ENCODE results near the gene RAB26.

Gene RAB26

DNA sequence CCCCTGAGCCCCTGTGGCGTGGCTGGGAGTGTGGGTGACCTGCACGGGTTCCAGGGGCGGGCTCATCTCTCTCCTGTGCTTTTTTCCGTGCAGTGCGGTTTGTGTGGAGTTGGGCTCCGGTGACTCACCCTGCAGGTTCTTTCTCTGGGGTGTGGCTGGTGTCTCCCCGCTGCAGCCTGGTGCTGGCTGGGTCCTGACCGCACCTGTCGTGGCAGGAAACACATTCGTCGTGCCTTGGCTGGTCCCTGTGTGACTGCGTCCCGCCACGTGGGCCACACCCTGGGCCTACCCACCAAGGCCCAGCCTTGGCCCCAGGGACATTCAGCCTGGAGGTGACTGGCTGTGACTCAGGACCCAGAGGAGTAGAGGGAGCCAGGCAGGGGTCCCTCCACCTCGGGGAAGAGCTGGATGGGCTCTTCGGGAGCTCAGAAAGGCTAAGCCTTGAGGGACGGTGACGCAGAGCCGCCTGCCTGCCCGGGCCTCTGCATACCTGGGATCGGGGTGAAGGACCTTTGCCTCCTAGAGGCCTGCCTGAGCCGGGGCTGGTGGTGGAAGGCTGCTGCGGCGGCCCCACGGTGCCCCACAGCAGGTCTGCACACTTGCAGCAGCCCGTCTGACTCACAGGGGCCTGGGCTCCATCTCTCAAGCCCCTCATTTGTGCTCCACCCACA, 14.9 kb downstream of the RAB26 start:
- no peak for DNase-seq

DNA sequence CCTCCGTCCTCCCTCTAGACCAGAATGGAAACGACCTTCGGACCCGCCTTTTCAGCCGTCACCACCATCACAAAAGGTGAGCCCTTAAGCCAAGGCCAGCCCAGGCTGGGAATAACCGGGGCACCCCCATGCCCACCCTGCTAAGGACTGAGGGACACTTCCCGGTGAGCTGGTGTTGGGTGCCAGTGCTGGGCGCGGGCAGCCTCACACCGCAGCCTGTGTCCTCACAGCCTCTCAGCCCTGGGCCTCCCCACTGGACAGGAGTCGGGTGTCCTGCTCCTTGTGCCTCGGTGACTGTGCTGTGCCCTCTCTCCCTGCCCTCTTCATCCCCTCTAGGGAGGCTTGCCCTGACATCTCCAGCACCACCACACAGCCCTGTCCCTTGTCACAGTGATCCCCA, 17.4 kb downstream of the RAB26 start:
- no peak for DNase-seq

DNA sequence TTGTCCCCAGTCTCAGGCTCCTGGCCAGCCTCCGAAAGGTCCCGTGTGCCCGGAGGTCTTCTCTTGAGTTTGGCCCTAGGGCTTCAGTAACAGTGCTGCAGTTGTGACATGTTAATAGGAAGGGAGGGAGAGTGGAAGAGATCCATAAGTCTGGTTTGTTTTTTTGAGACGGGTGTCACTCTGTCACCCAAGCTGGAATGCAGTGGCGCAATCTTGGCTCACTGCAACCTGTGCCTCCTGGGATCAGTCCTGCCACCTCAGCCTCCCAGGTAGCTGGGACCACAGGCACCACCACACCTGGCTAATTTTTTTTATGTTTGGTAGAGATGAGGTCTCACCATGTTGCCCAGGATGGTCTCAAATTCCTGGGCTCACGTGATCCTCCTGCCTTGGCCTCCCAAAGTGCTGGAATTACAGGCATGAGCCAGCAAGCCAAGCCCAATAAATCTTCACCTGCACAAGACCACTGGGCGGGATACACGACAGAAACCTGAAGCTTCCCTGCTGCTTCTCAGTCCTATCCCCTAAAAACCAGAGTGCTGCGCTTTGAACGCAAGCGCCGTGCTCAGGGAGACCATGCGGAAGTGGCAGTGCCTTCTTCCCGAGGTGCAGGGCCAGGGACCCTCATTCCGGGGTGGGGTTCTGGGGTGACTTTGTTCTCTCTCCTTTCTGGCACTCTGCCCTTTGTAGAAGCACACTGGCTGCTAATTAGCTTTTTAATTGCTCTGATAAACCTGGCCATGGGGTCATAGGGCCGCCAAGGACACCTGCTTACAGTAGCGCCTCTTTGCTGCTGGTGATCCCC, 18.0 kb downstream of the RAB26 start:
- no peak for DNase-seq

DNA sequence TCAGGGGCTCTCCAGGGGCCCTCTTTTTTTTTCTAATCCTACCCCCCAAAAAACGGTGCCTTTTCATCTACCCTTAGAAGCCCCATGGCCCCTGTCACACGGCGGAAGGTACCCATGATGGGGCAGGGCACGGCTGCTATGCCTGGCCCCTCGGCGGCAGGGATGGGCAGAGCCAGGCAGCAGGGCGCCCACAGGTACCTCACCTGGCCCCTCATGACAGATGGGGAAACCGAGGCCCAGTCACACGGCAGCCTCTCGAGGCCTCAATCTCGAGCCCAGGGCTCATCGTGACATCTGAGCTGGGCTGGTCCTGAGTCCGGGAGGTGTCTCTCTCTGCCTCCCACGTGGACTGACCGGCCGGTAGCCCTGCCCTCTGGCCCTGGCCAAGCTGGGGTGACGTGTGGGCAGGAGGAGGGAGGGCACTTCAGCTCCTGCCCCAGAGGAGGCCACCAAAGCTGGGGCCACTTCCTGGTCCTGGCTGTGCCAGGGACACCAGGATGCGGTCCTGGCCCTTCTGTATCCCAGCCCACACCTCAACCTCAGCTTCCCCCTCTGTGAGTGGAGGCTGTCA, 18.7 kb downstream of the RAB26 start:
- no peak for DNase-seq

DNA sequence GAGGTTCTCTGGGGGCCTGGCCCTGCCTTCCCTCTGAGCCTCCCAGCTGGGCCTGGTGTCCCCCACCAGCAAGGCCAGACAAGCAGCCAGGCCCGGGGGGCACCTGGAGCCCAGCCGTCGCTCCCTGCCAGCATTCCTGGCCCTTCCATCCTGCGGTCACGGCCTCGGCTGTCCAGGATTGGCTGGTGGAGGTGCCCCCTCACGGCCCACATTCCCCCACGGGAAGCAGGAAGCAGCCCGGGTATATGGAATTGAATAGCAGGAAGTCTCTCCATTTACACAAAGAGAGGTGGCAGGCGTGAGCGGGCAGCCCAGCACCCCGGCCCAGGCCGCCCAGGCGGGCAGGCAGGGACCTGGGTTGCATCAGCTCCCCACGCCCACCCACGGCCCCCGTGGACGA, 21.7 kb downstream of the RAB26 start:
- no peak for DNase-seq

DNA sequence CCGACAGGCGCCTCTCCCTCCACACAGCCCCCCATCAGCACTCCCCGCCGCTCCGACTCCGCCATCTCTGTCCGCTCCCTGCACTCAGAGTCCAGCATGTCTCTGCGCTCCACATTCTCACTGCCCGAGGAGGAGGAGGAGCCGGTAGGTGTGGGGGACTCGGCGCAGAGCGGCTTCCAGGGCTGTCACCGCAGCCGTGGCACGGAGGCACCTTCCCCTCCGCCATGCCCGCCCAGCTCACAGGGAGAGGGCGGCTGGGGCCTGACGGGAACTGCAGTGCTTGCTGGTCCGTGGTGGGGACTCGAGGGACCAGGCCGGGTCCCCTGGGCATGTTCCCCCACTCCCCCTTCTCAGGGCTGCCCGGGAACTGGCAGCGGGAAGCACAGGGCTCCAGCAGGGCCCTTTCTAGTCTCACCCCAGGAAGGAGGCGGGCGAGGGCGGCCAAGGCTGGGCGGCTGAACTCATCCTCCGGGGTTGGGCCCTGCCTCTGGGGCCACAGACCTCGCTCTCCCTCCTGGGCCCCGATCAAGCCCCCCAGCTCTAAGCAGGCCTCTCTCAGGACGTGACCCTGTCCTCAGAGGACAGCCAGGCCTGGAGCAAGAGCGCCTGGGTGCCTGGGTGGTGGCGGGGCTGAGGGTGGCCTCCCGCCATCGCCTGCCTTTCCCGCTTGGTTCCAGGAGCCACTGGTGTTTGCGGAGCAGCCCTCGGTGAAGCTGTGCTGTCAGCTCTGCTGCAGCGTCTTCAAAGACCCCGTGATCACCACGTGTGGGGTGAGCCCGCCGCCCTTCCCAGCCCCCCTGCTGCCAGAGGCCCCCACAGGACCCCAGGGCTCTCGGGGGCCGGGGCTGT, 22.4 kb downstream of the RAB26 start:
- DNase-seq, result no peak

DNA sequence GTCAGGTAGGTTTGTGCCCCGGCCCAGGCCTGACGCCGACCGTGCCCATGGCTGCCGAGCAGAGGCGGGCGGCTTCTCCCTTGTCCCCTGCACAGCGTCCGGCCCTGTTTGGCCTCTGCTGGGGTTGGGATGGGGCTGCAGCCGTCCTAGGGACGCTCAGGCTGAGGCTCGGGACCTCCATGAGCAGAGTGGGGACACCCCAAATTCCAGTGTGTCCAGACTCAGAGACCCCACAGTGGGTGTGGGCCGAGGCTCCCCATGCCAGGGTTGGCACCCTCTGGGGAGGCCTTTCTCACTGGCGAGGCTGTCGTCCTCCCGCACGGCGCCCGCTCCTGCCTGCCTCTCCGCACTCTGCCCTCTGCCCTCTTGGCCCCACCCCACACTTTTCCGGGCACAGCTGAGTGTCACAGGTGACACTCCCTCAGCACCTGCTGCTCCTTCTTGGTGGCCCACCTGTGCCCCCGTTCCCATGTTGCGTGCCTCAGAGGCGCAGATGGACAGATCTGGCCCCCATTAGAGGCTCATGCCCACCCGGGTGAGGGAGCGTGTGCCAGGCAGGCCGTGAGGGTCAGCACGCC, 23.3 kb downstream of the RAB26 start:
- DNase-seq, result no peak

DNA sequence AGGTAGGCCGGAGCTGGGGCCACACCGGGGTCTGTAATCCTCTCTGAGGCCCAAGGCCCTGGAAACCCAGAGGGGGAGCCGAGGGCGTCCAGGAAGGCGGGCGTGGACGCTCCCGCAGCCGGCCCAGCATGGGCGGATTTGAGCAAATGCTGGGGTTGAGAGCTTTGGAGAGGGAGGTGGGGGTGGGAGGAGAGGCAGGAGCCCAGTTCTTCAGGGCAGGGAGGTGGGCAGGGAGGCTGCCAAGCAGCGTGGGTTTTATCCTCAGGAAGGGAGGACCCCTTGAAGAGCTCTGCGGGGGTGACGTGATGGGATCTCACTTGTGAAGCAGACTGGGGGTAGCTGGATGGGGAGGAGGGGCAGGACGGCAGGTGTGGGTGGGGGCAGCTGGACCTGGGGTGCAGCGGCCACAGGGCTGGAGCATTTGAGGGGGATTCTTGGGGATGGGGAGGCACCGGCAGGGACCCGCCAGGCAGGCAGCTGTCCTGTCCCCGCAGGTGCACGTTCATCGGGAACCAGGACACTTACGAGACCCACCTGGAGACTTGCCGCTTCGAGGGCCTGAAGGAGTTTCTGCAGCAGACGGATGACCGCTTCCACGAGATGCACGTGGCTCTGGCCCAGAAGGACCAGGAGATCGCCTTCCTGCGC, 24.4 kb downstream of the RAB26 start:
- DNase-seq, result no peak

DNA sequence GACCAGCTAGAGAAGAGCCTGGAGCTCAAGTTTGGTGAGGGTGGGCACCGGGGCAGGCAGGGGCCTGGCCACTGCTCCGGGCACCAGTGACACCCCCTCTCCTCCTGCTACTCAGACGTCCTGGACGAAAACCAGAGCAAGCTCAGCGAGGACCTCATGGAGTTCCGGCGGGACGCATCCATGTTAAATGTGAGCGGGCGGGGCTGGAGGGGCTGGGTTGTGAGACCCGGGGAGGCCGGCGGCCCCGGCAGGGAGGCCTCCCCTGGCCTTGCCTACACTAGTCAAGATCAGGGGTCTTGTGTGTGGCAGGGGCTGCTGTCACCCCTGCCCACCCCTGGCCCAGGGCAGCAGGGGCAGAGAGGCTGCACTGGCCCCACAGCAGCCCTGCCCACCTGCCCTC, 24.9 kb downstream of the RAB26 start:
- DNase-seq, result no peak

DNA sequence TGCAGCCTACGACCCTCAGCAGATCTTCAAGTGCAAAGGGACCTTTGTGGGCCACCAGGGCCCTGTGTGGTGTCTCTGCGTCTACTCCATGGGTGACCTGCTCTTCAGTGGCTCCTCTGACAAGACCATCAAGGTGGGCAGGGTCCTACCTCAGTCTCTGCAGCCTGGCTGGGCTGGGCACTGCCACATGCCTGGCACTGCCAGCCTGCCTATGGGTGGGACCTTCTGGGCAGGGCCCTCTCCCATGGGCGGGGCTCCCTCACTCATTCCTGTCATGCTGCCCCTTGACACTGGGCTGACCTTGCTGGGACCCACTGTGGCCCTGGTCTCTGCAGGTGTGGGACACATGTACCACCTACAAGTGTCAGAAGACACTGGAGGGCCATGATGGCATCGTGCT, 25.5 kb downstream of the RAB26 start:
- no peak for DNase-seq

DNA sequence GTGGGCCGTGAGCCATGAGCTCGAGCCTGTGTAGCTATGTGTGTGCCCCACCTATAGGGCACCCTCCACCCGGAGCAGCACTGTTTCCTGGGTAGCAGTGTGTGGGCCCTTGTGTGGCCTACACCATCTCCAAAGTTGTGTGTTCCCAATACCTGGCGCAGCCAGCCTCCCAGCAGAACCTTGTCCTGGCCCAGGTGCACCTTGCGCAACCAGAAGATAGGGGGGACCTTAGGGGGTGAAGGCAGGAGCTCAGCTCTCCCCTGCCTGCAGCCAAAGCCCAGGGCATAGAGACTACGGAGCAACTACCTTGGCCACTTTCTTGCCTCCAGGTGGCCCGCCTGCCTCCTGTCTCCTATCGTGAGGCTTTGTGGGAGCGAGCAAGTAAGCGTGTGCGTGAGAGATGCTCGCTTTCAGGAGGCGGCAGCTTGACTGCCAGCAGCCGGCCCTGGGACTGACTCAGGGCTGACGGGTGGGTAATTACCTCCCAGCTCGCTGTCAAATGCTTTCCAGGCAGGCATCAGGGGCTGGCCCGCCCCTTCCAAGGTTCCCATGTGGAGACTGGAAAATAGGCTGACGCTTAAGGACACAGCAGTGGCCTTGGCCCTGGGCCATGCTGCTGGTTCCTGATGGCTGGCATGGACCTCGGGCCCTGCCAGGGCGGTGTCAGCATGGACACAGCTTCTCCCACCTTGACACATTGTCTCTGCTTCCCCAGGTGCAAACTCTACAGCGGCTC, 26.1 kb downstream of the RAB26 start:
- DNase-seq, result no peak

DNA sequence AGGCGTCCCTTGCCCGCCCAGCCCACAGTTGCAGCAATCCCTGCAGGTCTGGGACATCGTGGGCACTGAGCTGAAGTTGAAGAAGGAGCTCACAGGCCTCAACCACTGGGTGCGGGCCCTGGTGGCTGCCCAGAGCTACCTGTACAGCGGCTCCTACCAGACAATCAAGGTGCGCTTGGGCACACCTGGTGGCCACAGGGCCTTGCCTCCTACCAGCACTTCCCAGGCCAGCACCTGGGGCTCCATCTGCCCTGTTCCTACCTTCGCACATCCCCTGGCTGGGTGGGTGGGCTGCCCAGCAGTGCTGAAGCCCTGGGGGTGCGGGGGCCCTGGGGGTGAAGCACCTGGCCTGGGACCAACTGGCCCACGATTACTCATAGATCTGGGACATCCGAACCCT, 27.0 kb downstream of the RAB26 start:
- DNase-seq, result no peak

DNA sequence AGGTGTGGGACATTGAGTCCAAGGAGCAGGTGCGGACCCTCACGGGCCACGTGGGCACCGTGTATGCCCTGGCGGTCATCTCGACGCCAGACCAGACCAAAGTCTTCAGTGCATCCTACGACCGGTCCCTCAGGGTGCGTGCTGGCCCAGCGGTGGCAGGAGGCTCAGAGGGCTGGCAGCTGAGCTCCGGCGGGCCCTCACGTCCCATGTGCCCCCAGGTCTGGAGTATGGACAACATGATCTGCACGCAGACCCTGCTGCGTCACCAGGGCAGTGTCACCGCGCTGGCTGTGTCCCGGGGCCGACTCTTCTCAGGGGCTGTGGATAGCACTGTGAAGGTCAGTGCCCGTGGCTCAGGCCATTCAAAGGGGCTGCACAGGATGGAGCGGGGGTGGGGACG, 27.6 kb downstream of the RAB26 start:
- no peak for DNase-seq

DNA sequence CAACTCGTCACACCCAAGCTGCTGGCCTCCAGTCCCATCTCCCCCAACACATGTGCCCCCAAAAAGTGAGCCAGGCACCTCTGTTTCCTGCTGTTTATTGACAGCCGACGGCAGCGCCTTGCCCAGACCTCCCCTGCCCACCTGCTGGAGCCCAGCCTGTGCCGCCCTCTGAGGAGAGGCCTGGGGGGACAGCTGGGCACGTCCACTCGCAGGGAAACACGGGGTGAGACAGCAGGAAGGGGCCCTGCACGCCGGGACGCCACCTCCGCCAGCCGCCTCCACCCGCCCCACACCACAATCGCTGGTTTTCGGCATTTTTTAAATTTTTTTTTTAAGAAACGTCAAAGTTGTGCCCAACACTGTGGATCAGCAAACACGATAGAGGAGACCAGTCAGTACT, 28.7 kb downstream of the RAB26 start:
- DNase-seq, result no peak

DNA sequence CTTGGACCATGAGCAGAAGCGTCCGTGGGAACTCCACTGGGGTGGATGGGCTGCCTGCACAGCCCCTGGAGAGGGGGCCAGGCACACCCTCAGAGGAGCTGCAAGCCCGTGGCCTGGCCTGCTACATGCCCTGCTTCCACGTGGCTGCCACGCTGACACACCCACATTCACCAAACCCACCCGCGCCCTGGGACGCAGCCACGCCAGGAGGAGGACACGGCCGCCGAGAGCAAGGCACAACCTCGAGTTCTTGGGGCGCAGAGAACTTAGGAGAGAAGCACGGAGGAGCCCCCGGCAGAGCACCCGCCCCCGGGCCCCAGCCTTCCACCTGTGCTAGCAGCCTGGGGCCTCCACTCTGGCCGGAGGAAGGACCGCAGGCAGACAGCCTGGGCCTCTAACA, 29.1 kb downstream of the RAB26 start:
- DNase-seq, result no peak

DNA sequence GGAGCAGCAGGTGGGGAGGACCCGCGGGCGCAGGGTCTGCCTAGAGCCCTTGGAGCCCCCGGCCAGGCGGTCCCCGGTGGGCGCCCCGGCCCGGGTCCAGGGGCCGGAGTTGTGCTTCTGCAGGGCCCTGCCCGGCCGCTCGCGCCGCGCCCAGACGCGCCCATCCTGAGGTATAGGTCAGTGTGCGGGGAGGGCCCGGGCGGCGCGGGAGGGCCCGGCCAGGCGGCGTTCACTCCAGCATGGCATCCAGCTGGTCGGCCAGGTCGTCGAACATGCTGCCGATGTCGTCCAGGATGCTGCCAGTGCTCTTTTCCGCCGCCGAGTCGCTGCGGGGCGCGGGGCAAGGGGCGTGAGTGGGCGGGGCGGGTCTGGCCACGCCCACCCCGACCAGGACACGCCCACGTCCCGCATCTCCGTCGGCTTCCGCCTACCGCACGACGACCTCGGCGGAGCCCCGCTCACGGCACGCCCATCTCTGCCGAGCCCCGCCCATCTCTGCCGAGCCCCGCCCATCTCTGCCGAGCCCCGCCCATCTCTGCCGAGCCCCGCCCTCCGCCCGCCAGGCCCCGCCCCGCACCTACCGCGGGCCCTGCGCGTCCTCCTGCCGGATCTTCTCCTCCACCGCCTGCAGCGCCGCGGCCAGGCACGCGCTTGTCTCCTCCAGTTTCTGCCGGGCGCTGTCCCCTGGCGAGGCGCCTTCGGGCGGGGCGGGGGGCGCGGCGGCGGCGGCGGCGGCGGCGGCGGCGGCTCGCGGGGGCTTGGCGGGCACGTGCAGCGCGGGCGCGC, 30.1 kb downstream of the RAB26 start:
- DNase-seq, result peak; percentile 12

DNA sequence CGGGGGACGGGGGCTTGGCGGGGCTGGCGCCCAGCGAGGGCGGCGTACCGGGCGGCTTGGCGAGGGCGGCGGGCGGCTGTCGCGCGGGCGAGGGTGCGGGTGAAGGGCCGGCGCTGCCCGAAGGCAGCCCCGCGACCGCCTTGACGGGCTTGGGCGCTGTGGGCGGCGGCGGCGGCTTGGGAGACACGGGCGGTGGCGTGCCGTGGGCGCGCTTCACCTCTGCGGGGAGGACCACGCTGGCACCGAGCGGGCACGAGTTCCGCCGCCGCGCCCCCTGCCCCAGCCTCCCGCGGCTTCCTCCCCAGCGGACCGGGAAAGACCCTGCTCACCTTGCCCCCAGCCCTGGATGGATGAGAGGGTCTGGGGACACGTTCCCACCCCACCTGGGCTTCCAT, 30.7 kb downstream of the RAB26 start:
- DNase-seq, result no peak

DNA sequence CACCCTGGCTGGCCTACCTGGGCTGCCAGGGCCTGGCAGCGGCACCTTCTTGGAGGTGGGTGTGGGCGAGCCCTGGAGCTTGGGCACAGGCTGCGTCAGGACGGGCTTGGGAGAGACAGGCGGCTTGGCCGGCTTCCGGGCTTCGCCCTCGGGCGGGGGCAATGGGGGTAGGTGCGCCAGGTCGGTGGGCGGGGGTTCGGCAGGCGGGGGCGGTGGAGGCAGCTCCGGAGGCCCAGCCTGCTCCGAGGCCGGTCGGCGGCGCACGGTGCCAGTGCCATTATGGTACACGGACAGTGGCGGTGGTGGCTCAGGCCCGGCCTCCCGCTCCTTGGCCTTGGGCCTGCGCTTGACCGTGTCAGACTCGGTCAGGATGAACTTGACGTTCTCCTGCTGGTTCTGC, 31.2 kb downstream of the RAB26 start:
- DNase-seq, result no peak

DNA sequence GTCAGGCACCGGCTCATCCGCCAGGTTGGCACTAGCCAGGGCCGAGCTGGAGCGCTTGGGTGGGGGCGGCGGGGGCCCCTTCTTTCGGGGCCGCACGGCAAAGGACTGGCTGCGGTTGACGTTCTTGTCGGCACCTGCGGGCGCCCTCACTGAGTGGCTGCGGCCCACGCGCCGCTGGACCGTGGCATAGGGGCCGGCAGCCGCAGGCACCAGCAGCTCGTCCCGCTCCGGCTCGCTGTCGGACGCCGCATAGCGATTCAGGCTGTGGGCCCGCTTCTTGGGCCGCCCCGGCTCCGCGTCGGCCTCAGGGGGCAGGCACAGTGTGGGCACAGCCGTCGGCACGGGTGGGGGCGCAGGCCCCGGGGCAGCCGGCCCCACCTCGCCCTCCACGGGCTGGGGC, 32.0 kb downstream of the RAB26 start:
- DNase-seq, result no peak

DNA sequence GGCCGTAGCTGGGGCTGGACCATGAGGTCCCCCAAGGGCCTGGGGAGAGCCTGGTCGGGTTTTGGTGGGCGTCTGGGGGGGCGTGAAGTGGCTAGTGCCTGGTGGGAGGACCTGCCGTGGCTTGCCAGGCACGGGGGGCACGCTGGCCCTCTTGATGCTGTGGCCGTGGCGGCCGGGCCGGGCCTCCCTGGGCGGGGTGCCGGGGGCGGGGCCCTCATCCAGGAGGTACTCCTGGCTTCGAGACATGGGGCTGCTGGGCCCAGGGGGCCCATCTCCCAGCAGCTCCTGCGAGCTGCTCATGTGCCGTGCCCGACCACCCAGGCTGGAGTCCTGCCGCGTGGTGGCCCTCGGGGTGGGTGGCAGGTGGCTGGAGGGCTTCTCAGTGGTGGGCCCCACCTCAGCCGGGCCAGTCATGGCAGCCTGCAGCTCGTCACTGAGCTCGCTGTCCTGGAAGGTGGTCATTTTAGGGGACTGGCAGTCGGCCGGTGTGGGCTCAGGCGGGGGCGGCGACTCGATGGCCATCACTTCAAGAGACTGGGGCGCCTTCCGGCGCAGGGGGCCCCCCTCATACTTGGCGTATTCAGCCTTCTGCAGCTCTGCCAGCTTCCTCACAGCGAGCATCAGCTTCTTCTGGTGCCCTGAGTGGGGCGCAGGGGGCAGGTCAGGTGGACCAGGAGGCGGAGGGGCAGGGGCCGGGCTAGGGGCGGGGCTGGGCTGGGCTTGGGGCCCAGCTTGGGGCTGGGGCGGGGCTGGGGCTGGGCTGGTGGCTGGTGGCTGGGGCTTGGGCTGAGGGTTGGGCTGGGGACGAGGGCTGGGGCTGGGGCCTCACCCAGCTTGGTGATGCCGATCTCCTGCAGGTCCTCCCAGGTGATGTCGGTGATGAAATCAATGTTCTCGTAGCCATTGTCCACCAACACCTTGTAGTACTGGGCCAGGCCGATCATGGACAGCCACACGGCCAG, 32.8 kb downstream of the RAB26 start:
- DNase-seq, result no peak
